ENCODE measurements around the gene TIPIN. TPM values are rescaled to one million over a fixed set of nuclear protein-coding genes. Genes with fewer than 3 reads are reported as not detected.
A peak's percentile ranks its signal among the peaks of the same experiment; 100 is the strongest.

Gene TIPIN
- total and polyA plus RNA-seq, 2 of the 8 experiments (the other 6 are each of a cell fraction or from before 2014, with no cell fraction given): 8.5 to 24.7 TPM

GRCh38 chr15:66287461-66288057 is 68.9 kb downstream of the TIPIN start:
- ChIA-PET POLR2A (ENCODE audit: partially characterized antibody) (no interaction called here), CTCF (ENCODE audit: partially characterized antibody) (interaction anchor here (0.6 to 3.3 kb wide), 31 partner anchors 9 to 425 kb away, joined by 3 to 17 read pairs (median 4); no protein-coding TSS in a partner anchor)
- no peaks in the 10 kb centered on the region for H3K36me3 ChIP-seq (ENCODE audit: control insufficient read depth in 2 of 4, insufficient read depth in 4 of 4, low read length in 3 of 4)
- no peak overlapping the region for H3K4me3 ChIP-seq (ENCODE audit: extremely low read depth in 1 of 4, insufficient read depth in 2 of 4, low read depth in 3 of 4, low read length in 4 of 4)
- no peak overlapping the region for H2BK5ac ChIP-seq (ENCODE audit: low read depth, low read length)
- H3K9ac ChIP-seq (replicated peaks in 1 of 4; ENCODE audit: extremely low read depth in 1 of 4, low read depth in 3 of 4, low read length in 3 of 4): no peak overlapping the region
- H3K14ac ChIP-seq (ENCODE audit: insufficient read length): no peak overlapping the region
- no peak overlapping the region for H2AK5ac ChIP-seq (ENCODE audit: low read depth, low read length)
- no peaks in the 10 kb centered on the region for H4K20me1 ChIP-seq (replicated peaks in 1 of 2; ENCODE audit: control insufficient read depth in 1 of 2, insufficient read depth in 2 of 2, low read length in 2 of 2)
- no peak overlapping the region for H2BK15ac ChIP-seq (ENCODE audit: low read length)
- H2AFZ ChIP-seq (ENCODE audit: low read length): no peak overlapping the region
- no peaks in the 10 kb centered on the region for H3K4me1 ChIP-seq (replicated peaks in 1 of 4; ENCODE audit: control insufficient read depth in 3 of 4, insufficient read depth in 4 of 4, low read length in 3 of 4)
- H2BK120ac ChIP-seq (replicated peaks; ENCODE audit: low read depth, low read length): no peak overlapping the region
- H4K5ac ChIP-seq (ENCODE audit: insufficient read length, low read depth, low read length): no peak overlapping the region
- H3K79me2 ChIP-seq (ENCODE audit: control insufficient read depth in 1 of 2, insufficient read depth in 2 of 2, low read length in 2 of 2): no peaks in the 10 kb centered on the region
- no peak overlapping the region for H2BK20ac ChIP-seq (ENCODE audit: low read length)
- no peak overlapping the region for H3K18ac ChIP-seq (ENCODE audit: extremely low read depth, low read length)
- no peak overlapping the region for H3K27ac ChIP-seq (ENCODE audit: low read depth, low read length)
- H4K91ac ChIP-seq (replicated peaks; ENCODE audit: insufficient read length, low read length): no peak overlapping the region
- no peak overlapping the region for H2BK12ac ChIP-seq (ENCODE audit: low read depth, low read length)
- no peaks in the 10 kb centered on the region for H3K23me2 ChIP-seq (ENCODE audit: low read depth, low read length)
- H3K27me3 ChIP-seq (replicated peaks in 1 of 4; ENCODE audit: control insufficient read depth in 3 of 4, extremely low read depth in 1 of 4, insufficient read depth in 3 of 4, low read length in 3 of 4): no peaks in the 10 kb centered on the region
- H4K8ac ChIP-seq (ENCODE audit: extremely low read depth, insufficient read depth, low read length): no peak overlapping the region
- H3K79me1 ChIP-seq (ENCODE audit: low read depth, low read length): no peaks in the 10 kb centered on the region
- H3K56ac ChIP-seq (replicated peaks; ENCODE audit: insufficient read length, low read depth, low read length): no peak overlapping the region
- no peaks in the 10 kb centered on the region for H3K9me3 ChIP-seq (ENCODE audit: insufficient read depth in 2 of 2, low read depth in 1 of 2, low read length in 1 of 2)
- H3K4me2 ChIP-seq (ENCODE audit: insufficient read depth in 1 of 2, low read depth in 2 of 2, low read length in 2 of 2): no peak overlapping the region
- H3K23ac ChIP-seq (ENCODE audit: insufficient read length): no peak overlapping the region
- DNase-seq (ENCODE audit: low read depth in 1 of 2, low spot score in 2 of 2) (no peak), FAIRE-seq (no peak)
- TF ChIP-seq CTCF (IDR thresholded peaks at IDR 0.05; ENCODE audit: control extremely low read depth in 1 of 3, insufficient read depth in 1 of 3, low read depth in 1 of 3, low read length in 3 of 3) (peak in 2 of 3 experiments; percentile 28 to 39; a peak in 2 of 4 replicates), PHF8 (conservative IDR thresholded peaks at IDR 0.05; ENCODE audit: low read depth, low read length) (no peak), RAD21 (IDR thresholded peaks at IDR 0.05 in 1 of 2, conservative IDR thresholded peaks at IDR 0.05 in 1 of 2; ENCODE audit: low read depth in 2 of 2, low read length in 2 of 2) (peak in 1 of 2 experiments; percentile 57)
- no peak overlapping the region for H3K4ac ChIP-seq (replicated peaks; ENCODE audit: insufficient read length, low read depth, low read length)
- 18% methylated on average over 6 of the region's 6 CpGs; no CpG with 5 or more reads in 1 of the 2 experiments for WGBS, 2 experiments (ENCODE audit: extremely low coverage in 1 of 2, insufficient coverage in 1 of 2, insufficient read length in 1 of 2, insufficient replicate concordance in 2 of 2, low coverage in 1 of 2, low lambda C conversion rate in 2 of 2, missing lambda C conversion rate in 1 of 2)
